ENCODE measurements around the gene ERFE.

DNA sequence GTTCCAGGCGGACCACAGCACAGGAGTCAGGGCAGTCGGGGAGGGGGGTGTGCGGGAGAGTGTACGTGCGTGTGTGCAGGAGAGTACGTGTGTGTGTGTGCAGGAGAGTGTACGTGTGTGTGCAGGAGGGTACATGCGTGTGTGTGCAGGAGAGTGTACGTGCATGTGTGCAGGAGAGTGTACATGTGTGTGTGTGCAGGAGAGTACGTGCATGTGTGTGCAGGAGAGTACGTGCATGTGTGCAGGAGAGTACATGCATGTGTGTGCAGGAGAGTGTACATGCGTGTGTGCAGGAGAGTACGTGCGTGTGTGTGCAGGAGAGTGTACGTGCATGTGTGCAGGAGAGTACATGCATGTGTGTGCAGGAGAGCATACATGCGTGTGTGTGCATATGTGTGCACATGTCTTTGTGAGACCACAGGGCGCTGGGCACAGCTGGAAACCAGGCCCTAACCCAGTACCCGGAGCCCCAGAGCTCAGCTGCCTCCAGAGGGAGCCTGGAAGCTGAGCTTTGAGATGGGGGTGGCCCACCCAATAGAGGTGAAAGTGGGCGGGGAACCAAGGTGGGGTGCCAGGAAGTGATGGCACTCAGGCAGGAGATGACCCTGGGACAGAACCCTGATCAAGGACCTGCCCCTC lies 34.2 kb upstream of the ERFE start:
- no peak for TF ChIP-seq POLR2A (IDR thresholded peaks at IDR 0.05; ENCODE audit: low read depth, low read length)
- no peak for TF ChIP-seq MYC (IDR thresholded peaks at IDR 0.05; ENCODE audit: low read depth, low read length)
- TF ChIP-seq CTCF (IDR thresholded peaks at IDR 0.05; ENCODE audit: extremely low read depth in 1 of 2, insufficient read depth in 1 of 2, low read depth in 1 of 2, low read length in 2 of 2), result no peak
- TF ChIP-seq EZH2 (IDR thresholded peaks at IDR 0.05; ENCODE audit: borderline replicate concordance, low read depth, low read length, severe bottlenecking), result no peak
- no peak for TF ChIP-seq MAX (IDR thresholded peaks at IDR 0.05; ENCODE audit: insufficient read depth, insufficient read length)
- TF ChIP-seq POLR2AphosphoS5 (IDR thresholded peaks at IDR 0.05; ENCODE audit: insufficient read depth, low read depth, low read length), result no peak
- TF ChIP-seq JUN (IDR thresholded peaks at IDR 0.05; ENCODE audit: borderline replicate concordance, insufficient read depth, insufficient read length, low read depth), result no peak
- no peak for TF ChIP-seq FOS (IDR thresholded peaks at IDR 0.05; ENCODE audit: borderline replicate concordance, insufficient read depth, low read length)

Data from endothelial cell of umbilical vein (primary cell).